KBM-7 (cell line): ENCODE data around the gene PCDHB9.
A peak's percentile ranks its signal among the peaks of the same experiment; 100 is the strongest.
"Not testable (repeated sequence)": the region's sequence is repeated elsewhere in the genome, so short reads cannot be mapped to it uniquely, and the experiment has no call there.

Experiments
- DNase-seq: peaks from one replicate; pipeline ENCODE4 v3.0.0-alpha.2; 2015
- in situ Hi-C: fragments of 300-500 bp; cut with MboI; formaldehyde crosslinking; loops from 2 replicates; pipeline ENCODE4 v1.14.3; 2020; ENCODE audit warnings: low sequenced_read_pairs, low pct_unique_long_range_greater_than_20kb, mixed read lengths

Gene PCDHB9

DNA sequence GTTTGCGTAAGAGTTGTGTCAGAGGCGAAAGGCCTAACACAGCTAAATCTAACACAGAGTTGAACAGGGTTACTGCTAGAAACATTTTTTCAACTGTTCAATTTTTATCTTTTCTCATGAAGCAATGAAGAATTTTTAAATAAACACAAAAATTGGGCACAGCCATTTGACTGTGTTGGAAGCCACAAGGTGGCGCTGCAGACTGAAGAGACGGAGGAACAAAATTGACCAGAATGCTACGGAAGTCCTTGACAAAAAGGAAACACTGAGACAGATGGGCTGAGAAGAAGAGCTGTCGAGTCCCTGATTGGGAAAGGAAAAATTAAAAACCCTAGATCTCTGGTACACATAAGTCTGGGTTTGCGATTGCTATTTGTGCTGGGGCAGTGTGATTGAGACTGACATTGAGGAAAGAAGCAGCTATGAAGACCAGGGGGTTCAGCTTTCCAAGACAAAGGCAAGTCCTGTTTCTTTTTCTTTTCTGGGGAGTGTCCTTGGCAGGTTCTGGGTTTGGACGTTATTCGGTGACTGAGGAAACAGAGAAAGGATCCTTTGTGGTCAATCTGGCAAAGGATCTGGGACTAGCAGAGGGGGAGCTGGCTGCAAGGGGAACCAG is at the start of gene PCDHB9:
Gene PCDHB9 (plus strand): TSS at position 265 of the 616 bp plus-strand sequence. CDS start 158 bp downstream, at position 423.
- in situ Hi-C loops, result no loop called here
- peak; percentile 53 for DNase-seq

DNA sequence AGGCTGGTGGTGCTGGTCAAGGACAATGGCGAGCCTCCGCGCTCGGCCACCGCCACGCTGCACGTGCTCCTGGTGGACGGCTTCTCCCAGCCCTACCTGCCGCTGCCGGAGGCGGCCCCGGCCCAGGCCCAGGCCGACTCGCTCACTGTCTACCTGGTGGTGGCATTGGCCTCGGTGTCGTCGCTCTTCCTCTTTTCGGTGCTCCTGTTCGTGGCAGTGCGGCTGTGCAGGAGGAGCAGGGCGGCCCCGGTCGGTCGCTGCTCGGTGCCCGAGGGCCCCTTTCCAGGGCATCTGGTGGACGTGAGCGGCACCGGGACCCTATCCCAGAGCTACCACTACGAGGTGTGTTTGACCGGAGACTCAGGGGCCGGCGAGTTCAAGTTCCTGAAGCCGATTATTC is 49.6 kb upstream of the PCDHB9 start:
- DNase-seq, in situ Hi-C loops: not testable (repeated sequence)

- in situ Hi-C loops, result no loop called here
- peak; percentile 22 for DNase-seq
Measured at GRCh38 chr5:141149812-141150211, 37.1 kb upstream of the PCDHB9 start, which contains the start of gene PCDHB6. PCDHB6 (plus strand) TSS chr5:141150057; CDS start chr5:141150258, 201 bp downstream.

GRCh38 chr5:141150224-141150992 is 36.6 kb upstream of the PCDHB9 start:
- DNase-seq, result no peak
- in situ Hi-C loops, result no loop called here

DNA sequence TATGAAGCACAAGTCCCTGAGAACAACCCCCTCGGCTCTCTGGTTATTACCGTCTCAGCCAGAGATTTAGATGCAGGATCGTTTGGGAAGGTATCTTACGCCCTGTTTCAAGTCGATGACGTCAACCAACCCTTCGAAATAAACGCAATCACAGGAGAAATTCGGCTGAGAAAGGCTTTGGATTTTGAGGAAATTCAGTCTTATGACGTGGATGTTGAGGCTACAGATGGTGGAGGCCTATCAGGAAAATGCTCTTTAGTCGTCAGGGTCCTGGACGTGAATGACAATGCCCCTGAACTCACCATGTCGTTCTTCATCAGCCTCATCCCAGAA is 36.0 kb upstream of the PCDHB9 start:
- in situ Hi-C loops, result no loop called here
- no peak for DNase-seq

DNA sequence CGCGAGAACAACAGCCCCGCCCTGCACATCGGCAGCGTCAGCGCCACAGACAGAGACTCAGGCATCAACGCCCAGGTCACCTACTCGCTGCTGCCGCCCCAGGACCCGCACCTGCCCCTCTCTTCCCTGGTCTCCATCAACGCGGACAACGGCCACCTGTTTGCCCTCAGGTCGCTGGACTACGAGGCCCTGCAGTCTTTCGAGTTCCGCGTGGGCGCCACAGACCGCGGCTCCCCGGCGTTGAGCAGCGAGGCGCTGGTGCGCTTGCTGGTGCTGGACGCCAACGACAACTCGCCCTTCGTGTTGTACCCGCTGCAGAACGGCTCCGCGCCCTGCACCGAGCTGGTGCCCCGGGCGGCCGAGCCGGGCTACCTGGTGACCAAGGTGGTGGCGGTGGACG is 35.3 kb upstream of the PCDHB9 start:
- in situ Hi-C loops, DNase-seq: not testable (repeated sequence)

DNA sequence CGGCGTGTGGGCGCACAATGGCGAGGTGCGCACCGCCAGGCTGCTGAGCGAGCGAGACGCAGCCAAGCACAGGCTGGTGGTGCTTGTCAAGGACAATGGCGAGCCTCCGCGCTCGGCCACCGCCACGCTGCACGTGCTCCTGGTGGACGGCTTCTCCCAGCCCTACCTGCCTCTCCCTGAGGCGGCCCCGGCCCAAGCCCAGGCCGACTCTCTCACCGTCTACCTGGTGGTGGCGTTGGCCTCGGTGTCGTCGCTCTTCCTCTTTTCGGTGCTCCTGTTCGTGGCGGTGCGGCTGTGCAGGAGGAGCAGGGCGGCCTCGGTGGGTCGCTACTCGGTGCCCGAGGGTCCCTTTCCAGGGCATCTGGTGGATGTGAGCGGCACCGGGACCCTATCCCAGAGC is 34.9 kb upstream of the PCDHB9 start:
- in situ Hi-C loops, DNase-seq: not testable (repeated sequence)

DNA sequence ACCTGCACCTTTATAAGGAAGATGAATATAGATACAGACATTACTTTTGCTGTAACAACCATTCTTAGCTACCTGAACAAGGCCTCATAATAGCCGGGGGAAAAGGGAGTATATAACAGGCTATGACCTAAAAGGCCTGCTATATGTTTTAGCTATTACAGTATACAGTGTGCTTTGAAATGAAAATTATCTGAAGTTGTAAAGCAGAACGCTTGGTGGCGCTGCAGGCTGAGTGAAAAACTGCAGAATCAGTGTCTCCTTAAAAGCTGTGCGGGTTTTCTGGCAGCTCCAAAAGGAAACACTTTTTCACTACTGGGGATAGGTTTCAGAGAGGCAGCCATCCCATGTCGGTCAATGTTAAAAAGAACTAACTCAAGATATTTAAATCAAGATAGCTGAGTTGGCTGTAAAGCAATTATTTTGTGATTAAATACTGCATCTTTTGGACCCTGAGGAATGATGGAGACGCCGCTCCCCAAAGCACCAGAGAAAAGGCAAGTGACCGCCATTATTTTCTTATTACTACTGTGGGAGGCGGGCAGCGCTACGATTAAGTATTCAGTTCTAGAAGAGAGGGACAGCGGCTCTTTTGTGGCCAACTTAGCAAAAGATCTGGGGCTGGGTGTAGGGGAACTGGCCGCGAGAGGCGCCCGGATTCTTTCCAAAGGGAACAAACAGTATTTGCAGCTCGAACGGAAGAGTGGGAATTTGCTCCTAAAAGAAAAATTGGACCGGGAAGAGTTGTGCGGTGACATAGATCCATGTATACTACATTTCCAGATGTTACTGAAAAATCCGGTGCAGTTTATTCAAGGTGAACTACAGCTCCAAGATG is 31.2 kb upstream of the PCDHB9 start:
- in situ Hi-C loops, result no loop called here
- DNase-seq, result no peak

DNA sequence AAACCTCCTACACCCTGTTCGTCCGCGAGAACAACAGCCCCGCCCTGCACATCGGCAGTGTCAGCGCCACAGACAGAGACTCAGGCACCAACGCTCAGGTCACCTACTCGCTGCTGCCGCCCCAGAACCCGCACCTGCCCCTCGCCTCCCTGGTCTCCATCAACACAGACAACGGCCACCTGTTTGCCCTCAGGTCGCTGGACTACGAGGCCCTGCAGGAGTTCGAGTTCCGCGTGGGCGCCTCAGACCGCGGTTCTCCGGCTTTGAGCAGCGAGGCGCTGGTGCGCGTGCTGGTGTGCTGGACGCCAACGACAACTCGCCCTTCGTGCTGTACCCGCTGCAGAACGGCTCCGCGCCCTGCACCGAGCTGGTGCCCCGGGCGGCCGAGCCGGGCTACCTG is 29.6 kb upstream of the PCDHB9 start:
- in situ Hi-C loops, DNase-seq: not testable (repeated sequence)

GRCh38 chr5:141157901-141158300 is 29.1 kb upstream of the PCDHB9 start:
- DNase-seq, in situ Hi-C loops: not testable (repeated sequence)

- DNase-seq, result peak; percentile 26
- in situ Hi-C loops, result no loop called here
Measured at GRCh38 chr5:141172381-141173204, 14.4 kb upstream of the PCDHB9 start, which contains the start of gene PCDHB7. PCDHB7 (plus strand) TSS chr5:141172644; CDS start chr5:141172836, 192 bp downstream.

- in situ Hi-C loops, DNase-seq: not testable (repeated sequence)
Measured at GRCh38 chr5:141174291-141175104, 12.5 kb upstream of the PCDHB9 start.

GRCh38 chr5:141175933-141176332 is 11.0 kb upstream of the PCDHB9 start:
- no peak for DNase-seq
- in situ Hi-C loops, result no loop called here

GRCh38 chr5:141177577-141178191 is 9.3 kb upstream of the PCDHB9 start, which contains the start of gene PCDHB8:
PCDHB8 (plus strand) TSS chr5:141177790; CDS start chr5:141178035, 245 bp downstream.
- in situ Hi-C loops, result not testable (repeated sequence)
- DNase-seq, result peak; percentile 74

DNA sequence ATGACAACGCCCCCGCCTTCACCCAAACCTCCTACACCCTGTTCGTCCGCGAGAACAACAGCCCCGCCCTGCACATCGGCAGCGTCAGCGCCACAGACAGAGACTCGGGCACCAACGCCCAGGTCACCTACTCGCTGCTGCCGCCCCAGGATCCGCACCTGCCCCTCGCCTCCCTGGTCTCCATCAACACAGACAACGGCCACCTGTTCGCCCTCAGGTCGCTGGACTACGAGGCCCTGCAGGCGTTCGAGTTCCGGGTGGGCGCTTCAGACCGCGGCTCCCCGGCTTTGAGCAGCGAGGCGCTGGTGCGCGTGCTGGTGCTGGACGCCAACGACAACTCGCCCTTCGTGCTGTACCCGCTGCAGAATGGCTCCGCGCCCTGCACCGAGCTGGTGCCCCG is 7.6 kb upstream of the PCDHB9 start:
- DNase-seq, in situ Hi-C loops: not testable (repeated sequence)

GRCh38 chr5:141179876-141180275 is 7.1 kb upstream of the PCDHB9 start:
- in situ Hi-C loops, DNase-seq: not testable (repeated sequence)

DNA sequence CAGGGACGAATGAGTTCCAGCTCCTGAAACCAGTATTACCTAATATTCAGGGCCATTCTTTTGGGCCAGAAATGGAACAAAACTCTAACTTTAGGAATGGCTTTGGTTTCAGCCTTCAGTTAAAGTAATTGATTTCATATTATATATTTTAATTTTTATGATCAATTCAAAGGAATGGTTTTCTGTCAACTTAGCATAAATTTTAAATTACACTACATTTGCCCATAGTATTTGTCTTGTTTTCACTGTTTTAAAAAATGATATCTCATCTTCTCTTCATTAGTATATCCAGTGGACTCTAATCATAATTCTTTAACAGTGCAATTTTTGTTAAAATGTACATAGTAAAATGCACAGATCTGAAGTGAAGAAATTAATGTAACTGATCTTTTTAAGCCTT is 6.6 kb upstream of the PCDHB9 start:
- in situ Hi-C loops, result no loop called here
- DNase-seq, result no peak
